HG02885 (cell line): ENCODE data around the gene GNS.
A peak's percentile ranks its signal among the peaks of the same experiment; 100 is the strongest.

Experiments
- ATAC-seq: cut with Tn5 transposase; IDR thresholded peaks from one replicate; pipeline ENCODE4 v1.9.1; 2021; ENCODE audit warnings: mild to moderate bottlenecking; ENCODE audit not compliant: unreplicated experiment, poor library complexity

GNS gene

DNA sequence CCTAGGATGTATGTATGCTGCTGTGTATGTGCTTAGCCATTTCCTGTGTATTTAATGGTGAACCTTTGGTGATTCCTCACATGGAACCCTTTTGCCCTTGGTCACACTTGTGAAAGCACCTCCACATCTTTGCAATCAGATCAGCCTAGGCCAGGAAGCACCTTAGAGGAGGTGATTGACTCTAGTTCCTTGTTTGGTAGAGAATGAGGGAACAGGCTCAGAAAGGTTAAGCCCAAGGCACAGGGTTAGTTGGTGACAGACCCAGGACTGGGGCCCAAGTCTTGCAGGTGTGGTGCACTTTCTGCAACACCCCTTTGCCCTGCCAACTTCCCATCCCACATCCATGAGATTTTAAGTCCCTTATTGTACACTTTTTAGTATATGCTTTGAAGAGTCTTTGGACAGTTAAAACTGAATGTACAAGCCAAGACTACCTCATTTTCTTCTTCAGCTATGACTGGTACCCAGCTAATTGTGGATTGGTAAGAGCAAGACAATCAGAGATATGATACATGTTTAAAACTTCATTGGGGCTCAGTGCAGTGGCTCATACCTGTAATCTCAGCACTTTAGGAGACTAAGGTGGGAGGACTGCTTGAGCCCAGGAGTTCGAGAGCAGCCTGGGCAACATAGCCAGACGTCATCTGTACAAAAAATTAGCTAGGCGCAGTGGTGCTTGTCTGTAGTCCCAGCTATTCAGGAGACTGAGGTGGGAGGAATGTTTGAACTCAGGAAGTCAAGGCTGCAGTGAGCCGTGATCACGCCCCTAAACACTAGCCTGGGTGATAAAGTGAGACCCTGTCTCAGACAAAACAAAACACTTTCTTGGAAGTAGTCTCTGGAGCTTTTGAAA lies 77.8 kb downstream of the GNS start:
- peak; percentile 58 for ATAC-seq

- no peak for ATAC-seq
Measured at GRCh38 chr12:64680235-64680634, 79.0 kb downstream of the GNS start.

- ATAC-seq, result peak; percentile 71
Measured at GRCh38 chr12:64679487-64680001, 79.7 kb downstream of the GNS start.

GRCh38 chr12:64678835-64679234 lies 80.4 kb downstream of the GNS start:
- no peak for ATAC-seq

GRCh38 chr12:64678248-64678647 lies 81.0 kb downstream of the GNS start:
- ATAC-seq, result no peak

- no peak for ATAC-seq
Measured at GRCh38 chr12:64675795-64676194, 83.4 kb downstream of the GNS start.

DNA sequence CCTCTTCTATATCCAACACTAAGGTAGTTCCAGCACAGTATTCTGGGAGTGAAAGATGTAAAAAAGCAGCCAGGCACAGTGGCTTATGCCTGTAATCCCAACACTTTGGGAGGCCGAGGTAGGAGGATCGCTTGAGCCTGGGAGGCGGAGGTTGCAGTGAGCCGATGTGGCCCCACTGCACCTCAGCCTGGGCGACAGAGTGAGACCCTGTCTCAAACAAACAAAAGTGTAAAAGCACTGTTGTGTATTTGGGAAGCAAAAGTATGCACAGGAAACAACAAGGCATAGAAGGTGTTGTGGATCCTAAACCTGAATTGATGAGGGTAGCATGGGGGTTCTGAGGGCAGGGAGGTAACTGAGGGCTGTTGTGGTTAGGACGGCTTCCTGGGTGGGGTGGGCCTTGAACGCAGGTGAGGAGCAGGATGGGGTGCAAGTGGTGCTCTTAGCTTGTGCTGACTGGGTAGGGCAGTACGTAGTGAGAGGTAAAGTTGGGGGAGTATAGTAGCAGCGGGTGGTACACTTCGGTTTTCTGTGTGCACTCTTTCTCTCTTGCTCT lies 84.8 kb downstream of the GNS start:
- no peak for ATAC-seq

GRCh38 chr12:64673490-64674169 lies 85.6 kb downstream of the GNS start:
- no peak for ATAC-seq

DNA sequence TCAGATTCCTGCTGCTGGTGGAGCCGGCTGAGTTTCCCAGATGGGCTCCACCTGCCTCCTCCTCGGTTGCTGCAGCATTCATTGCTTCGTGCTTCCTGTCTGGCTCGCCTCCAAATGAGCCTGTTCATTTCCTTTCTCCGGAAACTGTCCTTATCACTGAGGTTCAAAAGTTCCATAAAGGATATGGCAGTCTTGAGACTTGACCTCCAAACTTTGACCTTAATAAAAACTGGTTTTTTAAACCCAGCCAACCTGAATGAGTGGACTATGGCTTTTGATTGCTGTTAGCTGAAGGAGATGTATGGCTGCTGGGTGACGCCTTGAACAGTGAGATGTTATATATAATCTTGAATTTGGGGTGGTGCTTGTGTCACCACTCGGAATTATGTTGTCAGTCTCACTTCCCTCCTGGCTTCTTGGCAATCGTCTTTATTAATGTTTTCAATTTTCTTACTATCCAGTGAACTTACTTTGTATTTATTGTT lies 86.2 kb downstream of the GNS start:
- no peak for ATAC-seq

DNA sequence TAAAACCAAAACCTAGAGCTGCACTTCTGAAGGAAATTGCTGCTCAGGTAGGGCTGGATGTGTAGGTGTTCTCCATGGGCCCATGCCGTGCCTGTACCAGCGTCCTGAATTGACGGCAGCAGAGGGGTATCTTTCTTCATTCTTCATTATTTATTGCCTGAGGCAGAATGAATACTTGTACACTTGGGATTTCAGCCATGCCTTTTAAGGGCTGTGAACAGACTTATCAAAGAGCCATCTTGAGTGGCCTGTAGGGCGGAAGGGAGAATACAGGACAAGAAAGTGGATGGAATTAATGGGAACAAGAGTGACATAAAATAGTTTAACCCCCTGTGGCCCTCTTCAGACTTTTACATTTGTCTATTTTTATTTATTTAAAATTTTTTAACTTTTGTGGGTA lies 87.5 kb downstream of the GNS start:
- ATAC-seq, result no peak

DNA sequence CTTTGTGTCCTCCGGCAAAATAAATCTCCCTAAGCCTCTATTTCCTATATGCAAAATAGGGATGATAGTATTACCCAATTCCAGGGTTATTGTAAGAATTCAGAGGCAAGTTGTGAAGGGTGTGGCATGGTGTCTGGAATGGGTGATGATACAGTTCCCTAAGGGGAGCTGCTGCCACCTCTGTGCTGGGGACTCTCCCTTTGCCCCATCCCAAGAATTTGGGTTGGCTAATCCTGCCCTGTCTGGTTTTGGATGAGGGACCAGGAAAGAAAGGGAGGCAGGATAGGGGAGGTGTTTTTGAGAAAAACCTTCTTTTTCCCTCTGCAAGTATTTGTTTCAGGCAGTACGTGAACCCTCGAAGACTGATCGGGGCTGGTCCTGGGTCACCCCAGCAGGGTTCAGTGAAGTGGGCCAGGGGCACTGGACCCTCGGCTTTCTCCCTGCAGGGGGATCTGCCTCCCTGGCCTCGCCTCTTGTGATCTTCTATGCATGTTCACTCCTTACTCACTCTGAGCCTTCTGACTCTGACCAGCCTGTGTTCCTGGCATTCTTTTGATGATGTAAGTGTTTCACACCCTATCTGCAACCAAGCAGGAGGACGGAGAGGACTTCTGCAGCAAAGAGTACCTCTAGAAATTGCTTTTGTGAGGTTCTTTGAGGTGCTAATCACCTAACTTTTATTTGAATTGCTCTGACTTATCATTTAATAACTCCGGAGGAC lies 88.1 kb downstream of the GNS start:
- ATAC-seq, result no peak

- no peak for ATAC-seq
Measured at GRCh38 chr12:64670019-64670418, 89.2 kb downstream of the GNS start.

GRCh38 chr12:64669270-64669842 lies 89.8 kb downstream of the GNS start:
- ATAC-seq, result peak; percentile 71

DNA sequence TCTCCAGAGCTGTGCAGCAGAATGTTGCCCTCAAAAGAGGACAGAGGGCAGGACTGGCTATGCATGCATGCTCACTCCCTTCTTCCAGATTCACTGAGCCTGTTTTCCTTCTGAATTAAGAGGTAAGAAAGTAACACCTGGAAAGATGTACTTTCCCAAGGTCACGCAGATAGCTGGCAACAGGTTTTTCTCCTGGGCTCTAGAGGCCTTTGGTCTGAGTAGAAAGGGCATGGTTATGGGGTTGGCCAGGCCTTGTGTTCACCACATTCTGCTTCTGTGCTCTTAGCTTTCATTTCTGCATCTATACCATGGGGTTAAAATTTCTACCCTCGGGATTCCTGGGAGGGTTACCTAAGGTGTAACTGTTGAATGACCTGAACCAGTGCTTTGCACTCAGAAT lies 91.4 kb downstream of the GNS start:
- no peak for ATAC-seq

GRCh38 chr12:64666054-64666914 lies 92.9 kb downstream of the GNS start:
- peak; percentile 54 for ATAC-seq

DNA sequence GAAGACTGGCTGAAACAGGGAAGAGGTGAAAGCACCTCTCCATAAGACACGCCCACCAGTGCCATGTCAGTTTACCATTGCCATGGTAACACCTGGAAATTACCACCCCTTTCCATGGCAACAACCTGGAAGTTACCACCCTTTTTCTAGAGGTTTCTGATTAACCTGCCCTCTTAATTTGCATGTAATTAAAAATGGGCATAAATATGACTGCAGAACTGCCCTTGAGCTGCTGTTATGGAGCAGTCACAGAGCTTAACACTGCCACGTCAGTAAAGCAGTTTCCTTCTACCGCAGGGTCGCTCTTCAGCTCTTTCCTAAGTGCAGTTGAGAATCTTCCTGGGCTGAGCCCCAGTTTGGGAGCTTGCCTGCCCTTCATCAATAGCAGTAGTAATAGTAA lies 93.7 kb downstream of the GNS start:
- peak; percentile 27 for ATAC-seq
